HL-60 (cell line): ENCODE results near the gene EBF3.

Experiments
- CTCF ChIP-seq: IDR thresholded peaks from one replicate; pipeline ENCODE4 v1.5.1; 2011; ENCODE audit warnings: low read length, control low read depth, inconsistent platforms; ENCODE audit not compliant: insufficient read depth
- GABPA ChIP-seq: IDR thresholded peaks from 2 replicates; pipeline ENCODE4 v1.6.1; 2012; ENCODE audit warnings: low read depth
- POLR2AphosphoS5 ChIP-seq: IDR thresholded peaks from 2 replicates; pipeline ENCODE4 v1.6.1; 2012; ENCODE audit warnings: low read depth
- SPI1 ChIP-seq: IDR thresholded peaks from 2 replicates; pipeline ENCODE4 v1.6.1; 2012; ENCODE audit warnings: low read depth, mild to moderate bottlenecking, borderline replicate concordance
- TF ChIP-seq, protein P1 (sequence below): IDR thresholded peaks from 2 replicates; pipeline ENCODE4 v1.6.1; 2012; ENCODE audit warnings: low read depth; ENCODE audit not compliant: insufficient replicate concordance

DNA sequence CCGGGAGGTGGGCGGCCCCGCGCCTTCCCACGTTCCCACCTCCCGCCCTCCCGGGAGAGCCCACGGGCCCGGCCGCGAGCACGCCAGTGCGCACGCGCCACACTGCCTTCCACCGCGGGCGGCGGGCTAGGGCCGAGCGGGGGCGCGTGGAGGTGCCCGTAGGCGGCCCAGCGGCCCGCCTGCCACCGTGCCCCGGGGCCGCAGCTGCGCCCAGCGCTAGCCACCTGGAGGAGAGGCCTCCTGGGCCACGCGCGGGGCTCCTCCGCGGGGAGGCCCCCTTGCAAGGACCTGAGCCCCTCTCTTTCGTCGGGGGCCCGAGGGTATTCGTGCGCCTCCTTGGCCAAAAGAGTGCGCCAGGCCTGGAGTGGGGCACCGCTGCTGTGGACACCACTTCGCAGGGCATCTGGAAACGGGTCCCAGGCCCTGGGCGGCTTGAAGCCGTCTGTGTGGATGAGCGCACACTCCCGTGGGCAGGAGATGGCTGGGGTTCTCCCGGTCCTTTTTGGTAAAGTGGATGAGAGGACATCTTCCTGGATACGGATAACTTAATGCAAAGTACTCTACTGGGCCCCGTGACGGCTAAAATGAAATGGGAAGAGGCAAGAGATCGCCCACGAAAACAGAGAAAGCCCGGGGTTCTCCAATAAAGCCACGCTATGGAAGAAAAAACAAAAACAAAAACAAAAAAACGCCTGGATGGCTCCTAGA is 9.0 kb upstream of the EBF3 start:
- TF ChIP-seq POLR2AphosphoS5 (no peak), CTCF (no peak), GABPA (no peak), SPI1 (no peak)
- TF ChIP-seq, protein P1, sequence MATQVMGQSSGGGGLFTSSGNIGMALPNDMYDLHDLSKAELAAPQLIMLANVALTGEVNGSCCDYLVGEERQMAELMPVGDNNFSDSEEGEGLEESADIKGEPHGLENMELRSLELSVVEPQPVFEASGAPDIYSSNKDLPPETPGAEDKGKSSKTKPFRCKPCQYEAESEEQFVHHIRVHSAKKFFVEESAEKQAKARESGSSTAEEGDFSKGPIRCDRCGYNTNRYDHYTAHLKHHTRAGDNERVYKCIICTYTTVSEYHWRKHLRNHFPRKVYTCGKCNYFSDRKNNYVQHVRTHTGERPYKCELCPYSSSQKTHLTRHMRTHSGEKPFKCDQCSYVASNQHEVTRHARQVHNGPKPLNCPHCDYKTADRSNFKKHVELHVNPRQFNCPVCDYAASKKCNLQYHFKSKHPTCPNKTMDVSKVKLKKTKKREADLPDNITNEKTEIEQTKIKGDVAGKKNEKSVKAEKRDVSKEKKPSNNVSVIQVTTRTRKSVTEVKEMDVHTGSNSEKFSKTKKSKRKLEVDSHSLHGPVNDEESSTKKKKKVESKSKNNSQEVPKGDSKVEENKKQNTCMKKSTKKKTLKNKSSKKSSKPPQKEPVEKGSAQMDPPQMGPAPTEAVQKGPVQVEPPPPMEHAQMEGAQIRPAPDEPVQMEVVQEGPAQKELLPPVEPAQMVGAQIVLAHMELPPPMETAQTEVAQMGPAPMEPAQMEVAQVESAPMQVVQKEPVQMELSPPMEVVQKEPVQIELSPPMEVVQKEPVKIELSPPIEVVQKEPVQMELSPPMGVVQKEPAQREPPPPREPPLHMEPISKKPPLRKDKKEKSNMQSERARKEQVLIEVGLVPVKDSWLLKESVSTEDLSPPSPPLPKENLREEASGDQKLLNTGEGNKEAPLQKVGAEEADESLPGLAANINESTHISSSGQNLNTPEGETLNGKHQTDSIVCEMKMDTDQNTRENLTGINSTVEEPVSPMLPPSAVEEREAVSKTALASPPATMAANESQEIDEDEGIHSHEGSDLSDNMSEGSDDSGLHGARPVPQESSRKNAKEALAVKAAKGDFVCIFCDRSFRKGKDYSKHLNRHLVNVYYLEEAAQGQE = no peak
